GM12874 (cell line): ENCODE measurements around the gene OR2G2.

Experiments
- TF ChIP-seq, protein P1 (sequence below): IDR thresholded peaks from 2 replicates; pipeline ENCODE4 v1.5.1; 2011; ENCODE audit warnings: low read depth, mild to moderate bottlenecking, control low read depth, low read length, moderate library complexity; ENCODE audit not compliant: insufficient read depth

OR2G2 gene

DNA sequence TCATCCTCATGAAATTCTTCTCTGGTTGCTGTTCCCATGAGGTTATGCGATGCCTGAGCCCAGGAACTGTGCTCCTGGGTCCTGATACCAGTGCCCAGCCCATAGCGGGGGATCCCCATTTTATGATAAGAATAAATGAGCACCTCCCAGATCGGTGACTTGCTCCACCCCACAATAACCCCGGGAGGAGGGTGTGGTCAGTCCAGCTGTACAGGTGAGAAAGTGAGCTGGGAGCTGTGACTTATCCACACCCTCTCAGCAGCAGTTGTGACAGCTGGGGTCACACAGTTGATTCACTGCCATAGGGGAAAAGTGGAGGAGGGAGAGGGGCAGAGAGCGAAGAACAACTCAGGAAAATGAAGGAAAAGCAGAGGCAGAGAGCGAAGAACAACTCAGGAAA lies 50.6 kb downstream of the OR2G2 start:
- TF ChIP-seq, protein P1, sequence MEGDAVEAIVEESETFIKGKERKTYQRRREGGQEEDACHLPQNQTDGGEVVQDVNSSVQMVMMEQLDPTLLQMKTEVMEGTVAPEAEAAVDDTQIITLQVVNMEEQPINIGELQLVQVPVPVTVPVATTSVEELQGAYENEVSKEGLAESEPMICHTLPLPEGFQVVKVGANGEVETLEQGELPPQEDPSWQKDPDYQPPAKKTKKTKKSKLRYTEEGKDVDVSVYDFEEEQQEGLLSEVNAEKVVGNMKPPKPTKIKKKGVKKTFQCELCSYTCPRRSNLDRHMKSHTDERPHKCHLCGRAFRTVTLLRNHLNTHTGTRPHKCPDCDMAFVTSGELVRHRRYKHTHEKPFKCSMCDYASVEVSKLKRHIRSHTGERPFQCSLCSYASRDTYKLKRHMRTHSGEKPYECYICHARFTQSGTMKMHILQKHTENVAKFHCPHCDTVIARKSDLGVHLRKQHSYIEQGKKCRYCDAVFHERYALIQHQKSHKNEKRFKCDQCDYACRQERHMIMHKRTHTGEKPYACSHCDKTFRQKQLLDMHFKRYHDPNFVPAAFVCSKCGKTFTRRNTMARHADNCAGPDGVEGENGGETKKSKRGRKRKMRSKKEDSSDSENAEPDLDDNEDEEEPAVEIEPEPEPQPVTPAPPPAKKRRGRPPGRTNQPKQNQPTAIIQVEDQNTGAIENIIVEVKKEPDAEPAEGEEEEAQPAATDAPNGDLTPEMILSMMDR = no peak
